Spleen (tissue), 11 donors: ENCODE measurements around the gene AGER. TPM values are rescaled to one million over a fixed set of nuclear protein-coding genes. Genes with fewer than 3 reads are reported as not detected.

Source experiments
- DNase-seq: peaks from one replicate; pipeline ENCODE4 v3.0.0-alpha.2; 2020
- H3K27ac ChIP-seq, 8 donors: fragments of 200-600 bp; sonication (generic) in 7 of 8; 1 replicate in 4 of 8; 2 replicates in 4 of 8; pipeline versions ENCODE4 v1.5.0 to v1.8.0; 2016 to 2021; ENCODE audit warnings: inconsistent platforms in 4 of 8, mild to moderate bottlenecking in 4 of 8, moderate library complexity in 1 of 8
- H3K27me3 ChIP-seq, 7 donors: fragments of 200-600 bp; sonication (generic) in 6 of 7; replicated peaks in 1 of 7; 1 replicate in 4 of 7; 2 replicates in 3 of 7; pipeline versions ENCODE4 v1.5.0 to v1.8.0; 2016 to 2021; ENCODE audit warnings: inconsistent platforms in 3 of 7, mild to moderate bottlenecking in 1 of 7
- H3K36me3 ChIP-seq, 6 donors: fragments of 200-600 bp; sonication (generic) in 5 of 6; 1 replicate in 4 of 6; 2 replicates in 2 of 6; pipeline versions ENCODE4 v1.5.0 to v1.8.0; 2016 to 2021; ENCODE audit warnings: inconsistent platforms in 2 of 6
- H3K4me1 ChIP-seq, 6 donors: fragments of 200-600 bp; sonication (generic) in 5 of 6; 1 replicate in 3 of 6; 2 replicates in 3 of 6; pipeline versions ENCODE4 v1.5.0 to v1.8.0; 2016 to 2021; ENCODE audit warnings: inconsistent platforms in 3 of 6
- H3K4me3 ChIP-seq, 8 donors: fragments of 200-600 bp; sonication (generic) in 7 of 8; 1 replicate in 4 of 8; 2 replicates in 4 of 8; pipeline versions ENCODE4 v1.5.0 to v1.8.0; 2016 to 2021; ENCODE audit warnings: inconsistent platforms in 4 of 8, mild to moderate bottlenecking in 4 of 8, moderate library complexity in 2 of 8
- H3K9me3 ChIP-seq, 8 donors: fragments of 200-600 bp; sonication (generic) in 7 of 8; 1 replicate in 4 of 8; 2 replicates in 4 of 8; pipeline versions ENCODE4 v1.5.0 to v1.8.0; 2016 to 2021; ENCODE audit warnings: inconsistent platforms in 4 of 8
- CTCF ChIP-seq, 11 experiments: fragments of 200-600 bp in 7 of 11; fragments of 450-650 bp in 4 of 11; sonication (generic) in 4 of 11; IDR thresholded peaks in 8 of 11; conservative IDR thresholded peaks in 3 of 11; 1 replicate in 7 of 11; 2 replicates in 4 of 11; pipeline versions ENCODE4 v1.4.0 to v1.8.0; 2016 to 2021; ENCODE audit warnings: antibody characterized with exemption in 11 of 11, inconsistent platforms in 4 of 11, mild to moderate bottlenecking in 1 of 11
- POLR2A ChIP-seq, 3 donors: fragments of 450-650 bp; IDR thresholded peaks; one replicate each; pipeline ENCODE4 v1.5.1; 2017; ENCODE audit warnings: antibody characterized with exemption in 3 of 3, mild to moderate bottlenecking in 1 of 3
- POLR2AphosphoS5 ChIP-seq, 3 donors: sonication (generic); formaldehyde crosslinking; IDR thresholded peaks; one replicate each; pipeline ENCODE4 v1.5.1; 2017; ENCODE audit warnings: antibody characterized with exemption in 3 of 3
- WGBS, 5 donors: extraction: QIAGEN DNeasy Blood & Tissue Kit in 3 of 5; methylation state at CpG; one replicate each; pipeline versions ENCODE4 v1.1.5 to v1.1.7; 2013 to 2018; 5-methylcytosine and 5-hydroxymethylcytosine counted together
- intact Hi-C: fragments of 100-400 bp; cut with DNase I; formaldehyde crosslinking; loops from one replicate; pipeline ENCODE4 v1.15.0; 2023; ENCODE audit warnings: low total_unique reads
- polyA plus RNA-seq, 3 donors: library from polyadenylated mRNA; stranded (reverse); fragments of 200-250 nt; gene quantifications; one replicate each; pipeline ENCODE4 v1.2.1, GENCODE V29; 2013
- total RNA-seq, 7 donors: library from RNA; depleted of rRNA in 3 of 7; stranded (reverse); fragments of >200 nt in 3 of 7; fragmentation: NEBNext Ultra II Directional in 4 of 7; extraction: Animal tissue kit (Norgen Biotek cat#: 25700) in 4 of 7; gene quantifications; one replicate each; pipeline versions ENCODE4 v1.1.0 to v1.2.1, GENCODE V29; 2016 to 2021
- donor health status: healthy with polysubstance abuse.
- donor health status: DM: no; HTN: no; CAD: no; lungs with moderate emphysema.
- donor health status: DM: no; HTN: no; CAD: no.
- donor health status: Bipolar disorder and iron deficiency.
- donor health status: healthy.
- donor health status: DM: no; HTN: no; CAD: no.
- donor health status: DM: yes; HTN: yes; CAD: no.

AGER gene
- total and polyA plus RNA-seq, 10 donors, result 7.4 to 50.9 (median 23.2) TPM

- WGBS, 5 donors, result 61 to 71% (median 65%) methylated on average over 4 of the region's 4 CpGs
- TF ChIP-seq POLR2AphosphoS5 (IDR thresholded peaks at IDR 0.05) (no peak), CTCF (IDR thresholded peaks at IDR 0.05 in 8 of 11, conservative IDR thresholded peaks at IDR 0.05 in 3 of 11) (no peak), POLR2A (IDR thresholded peaks at IDR 0.05) (no peak)
- Histone ChIP-seq H3K27ac (peak overlapping the region in 2 of 8 donors; percentile 15 to 35), H3K9me3 (no peaks in the 10 kb centered on the region), H3K4me3 (no peak overlapping the region), H3K36me3 (peaks cover 0 to 32% (median 24%) of the 10 kb centered on the region in 6 donors), H3K27me3 (no peaks in the 10 kb centered on the region), H3K4me1 (peaks cover 18 to 49% (median 41%) of the 10 kb centered on the region in 6 donors)
- intact Hi-C loops, result no loop called here
- no peak for DNase-seq
Observed at GRCh38 chr6:32173051-32173727, 10.9 kb downstream of the AGER start.

GRCh38 chr6:32171234-32171633 is 12.8 kb downstream of the AGER start:
- no peaks in the 10 kb centered on the region for H3K27me3 ChIP-seq
- H3K27ac ChIP-seq, result no peak overlapping the region
- H3K4me1 ChIP-seq, result peaks cover 9 to 36% (median 27%) of the 10 kb centered on the region in 6 donors
- no peak for TF ChIP-seq CTCF (IDR thresholded peaks at IDR 0.05 in 8 of 11, conservative IDR thresholded peaks at IDR 0.05 in 3 of 11)
- no peak for TF ChIP-seq POLR2A (IDR thresholded peaks at IDR 0.05)
- no peak for TF ChIP-seq POLR2AphosphoS5 (IDR thresholded peaks at IDR 0.05)
- intact Hi-C loops, result no loop called here
- no peaks in the 10 kb centered on the region for H3K9me3 ChIP-seq
- peak; percentile 34 for DNase-seq
- H3K4me3 ChIP-seq, result no peak overlapping the region
- WGBS, 5 donors, result 96 to 99% (median 96%) methylated on average over 6 of the region's 6 CpGs
- H3K36me3 ChIP-seq, result peaks cover 0 to 51% (median 35%) of the 10 kb centered on the region in 6 donors

- H3K9me3 ChIP-seq, result no peaks in the 10 kb centered on the region
- 92 to 97% (median 93%) methylated on average over 11 of the region's 11 CpGs for WGBS, 5 donors
- H3K4me3 ChIP-seq, result no peak overlapping the region
- peak; percentile 58 for DNase-seq
- TF ChIP-seq POLR2AphosphoS5 (IDR thresholded peaks at IDR 0.05) (peak in 1 of 3 donors; percentile 57), POLR2A (IDR thresholded peaks at IDR 0.05) (no peak)
- H3K36me3 ChIP-seq, result peaks cover 0 to 60% (median 35%) of the 10 kb centered on the region in 6 donors
- intact Hi-C loops, result no loop called here
- no peak overlapping the region for H3K27ac ChIP-seq
- no peaks in the 10 kb centered on the region for H3K27me3 ChIP-seq
- H3K4me1 ChIP-seq, result peaks cover 7 to 28% (median 22%) of the 10 kb centered on the region in 6 donors
Observed at GRCh38 chr6:32170294-32170693, 13.8 kb downstream of the AGER start.

GRCh38 chr6:32168807-32169591 is 15.1 kb downstream of the AGER start:
- TF ChIP-seq POLR2AphosphoS5 (IDR thresholded peaks at IDR 0.05) (peak in 1 of 3 donors; percentile 43), POLR2A (IDR thresholded peaks at IDR 0.05) (no peak), CTCF (IDR thresholded peaks at IDR 0.05 in 8 of 11, conservative IDR thresholded peaks at IDR 0.05 in 3 of 11) (no peak)
- 79 to 95% (median 91%) methylated on average over 11 of the region's 11 CpGs for WGBS, 5 donors
- peak; percentile 65 for DNase-seq
- Histone ChIP-seq H3K27ac (peak overlapping the region in 3 of 8 donors; percentile 2 to 37 (median 11)), H3K9me3 (no peaks in the 10 kb centered on the region), H3K4me3 (no peak overlapping the region), H3K27me3 (no peaks in the 10 kb centered on the region), H3K4me1 (peaks cover 0 to 15% (median 10%) of the 10 kb centered on the region in 6 donors), H3K36me3 (peaks cover 0 to 67% (median 35%) of the 10 kb centered on the region in 6 donors)
- intact Hi-C loops, result no loop called here
